GM18526 (cell line): ENCODE data around the gene MSH5.

Experiments used
- POLR2A ChIP-seq: IDR thresholded peaks from 3 replicates; pipeline ENCODE4 v1.6.1; 2011; ENCODE audit not compliant: insufficient read length; ENCODE audit errors: extremely low read depth

MSH5 gene

DNA sequence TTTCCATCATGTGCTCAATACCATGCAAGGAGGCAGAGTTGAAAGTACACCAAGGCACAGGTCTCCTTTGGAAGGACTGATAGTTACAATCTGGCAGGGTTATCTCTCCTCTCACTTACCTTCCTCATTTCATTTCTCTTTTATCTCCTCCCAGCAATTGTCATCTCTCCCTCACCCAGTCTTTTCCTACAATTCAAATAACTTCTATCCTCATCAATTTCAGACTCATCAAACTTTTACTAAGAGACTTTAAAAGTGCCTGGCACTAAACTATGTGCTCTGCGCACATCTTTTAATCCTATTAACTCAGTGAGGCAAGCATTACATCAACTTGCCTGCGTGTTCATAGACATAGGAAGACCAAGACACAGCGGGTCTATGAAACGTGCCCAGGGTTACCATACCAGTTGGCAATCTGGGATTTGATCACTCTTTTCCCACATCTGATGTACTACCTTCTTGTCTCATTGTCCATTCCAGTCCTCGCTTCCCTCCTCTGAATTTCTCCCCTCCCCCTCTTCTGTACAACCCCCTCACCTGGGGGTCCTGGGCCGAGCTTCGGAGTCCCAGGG lies 54.6 kb downstream of the MSH5 start:
- no peak for TF ChIP-seq POLR2A

DNA sequence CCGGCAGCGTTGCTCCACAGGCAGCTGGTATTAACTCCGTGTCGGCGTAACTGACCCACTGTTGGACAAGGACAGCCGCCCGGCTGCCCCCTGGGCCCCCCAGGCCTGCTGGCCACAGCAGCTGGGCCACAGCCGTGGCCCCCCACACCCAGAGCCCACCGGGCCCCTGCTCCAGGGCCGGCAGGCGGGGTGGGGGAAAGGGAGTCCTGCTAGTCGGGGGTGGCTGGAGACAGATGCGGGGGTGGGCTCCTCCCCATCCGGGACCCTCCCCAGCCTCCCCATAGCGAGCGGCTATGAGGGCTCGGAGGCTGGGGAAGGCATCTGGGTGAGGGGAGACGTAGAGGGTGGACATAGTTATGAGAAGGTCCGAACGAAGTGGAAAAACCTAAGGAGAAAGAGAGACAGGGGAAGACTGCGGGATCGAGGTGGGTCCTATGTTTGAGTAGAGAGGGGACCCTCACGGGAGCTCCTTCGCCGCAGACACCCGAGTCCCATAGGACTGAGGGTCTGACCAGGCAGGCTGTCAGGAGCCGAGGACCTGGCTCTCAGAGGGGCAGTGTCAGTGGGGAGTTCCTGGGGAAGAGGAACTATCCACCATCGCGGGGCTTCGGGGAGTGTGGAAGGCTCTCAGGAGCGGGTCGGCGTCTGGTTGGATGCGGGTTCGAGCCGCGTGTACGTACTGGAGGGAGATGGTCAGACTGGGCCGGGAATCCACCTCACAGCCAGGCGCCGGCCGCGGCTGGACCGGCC lies 55.2 kb downstream of the MSH5 start:
- TF ChIP-seq POLR2A = no peak

DNA sequence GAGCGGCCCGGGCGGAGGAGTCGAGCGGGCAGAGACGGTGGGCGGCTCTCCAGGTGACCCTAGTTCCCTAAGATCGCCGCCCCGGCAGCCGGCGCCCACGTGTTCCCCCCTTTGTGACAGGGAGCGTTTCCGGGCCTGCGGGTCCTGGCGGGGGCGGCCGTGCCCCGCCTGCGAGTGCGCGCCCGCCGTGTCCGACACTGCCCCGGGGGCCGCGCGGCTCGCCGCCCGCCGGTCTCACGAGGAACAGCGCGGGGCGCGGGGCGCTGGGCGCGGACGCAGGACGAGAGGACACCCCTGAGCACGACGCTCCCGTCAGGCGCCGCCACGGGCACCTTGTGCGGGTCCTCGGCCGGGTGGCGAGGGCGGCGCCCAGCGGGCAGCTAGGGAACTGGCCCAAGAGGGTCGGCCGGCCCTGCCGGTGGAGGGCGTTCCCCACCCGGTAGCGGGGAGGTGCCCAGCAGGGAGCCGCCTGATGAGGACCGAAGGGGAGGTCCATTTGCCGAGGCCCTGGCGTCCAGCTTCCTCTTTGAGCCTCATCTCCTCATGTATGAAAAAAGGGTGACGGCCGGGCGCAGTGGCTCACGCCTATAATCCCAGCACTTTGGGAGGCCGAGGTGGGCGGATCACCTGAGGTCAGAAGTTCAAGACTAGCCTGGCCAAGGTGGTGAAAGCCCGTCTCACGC lies 56.0 kb downstream of the MSH5 start, which contains the start of gene VARS1:
VARS1 (minus strand) TSS at position 137 of the 683 bp plus-strand sequence. CDS start 535 bp downstream, outside the sequence.
- peak; percentile 51 for TF ChIP-seq POLR2A

DNA sequence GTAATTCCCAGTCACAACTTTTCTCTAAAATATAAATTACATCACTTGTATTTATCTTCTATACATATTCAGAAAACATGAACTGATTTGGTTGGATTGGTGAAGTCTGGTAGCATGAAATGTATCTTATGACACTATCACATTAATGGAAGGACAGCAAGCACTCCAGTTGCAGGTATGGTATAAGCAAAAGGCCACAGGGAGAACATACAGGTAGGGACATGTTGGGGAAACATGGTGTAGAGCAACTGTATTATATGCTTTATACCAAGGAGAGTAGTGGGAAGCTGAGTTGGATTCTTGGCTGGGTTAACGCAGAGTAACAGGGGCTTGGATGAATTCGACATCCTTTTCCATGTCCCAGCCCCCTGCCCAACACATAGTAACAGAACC lies 57.2 kb downstream of the MSH5 start:
- no peak for TF ChIP-seq POLR2A

DNA sequence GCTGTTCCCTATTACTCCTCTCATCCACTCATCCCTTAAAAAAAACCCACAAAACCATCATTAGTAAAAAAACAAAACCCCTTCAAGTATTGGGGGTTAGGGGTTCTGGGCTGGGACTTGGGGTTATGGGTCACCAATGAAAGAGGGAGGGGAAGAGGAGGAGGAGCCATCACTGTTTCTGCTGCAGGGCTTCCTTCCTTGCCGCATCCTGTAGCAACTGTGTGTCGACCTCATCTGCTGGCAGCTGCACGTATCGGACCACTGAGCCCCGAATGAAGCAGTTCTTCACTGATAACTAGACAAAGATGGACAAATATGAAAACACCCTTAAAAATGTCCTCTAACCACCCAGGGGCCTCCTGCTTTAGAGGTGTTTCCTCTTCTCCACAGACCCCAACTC lies 57.8 kb downstream of the MSH5 start:
- TF ChIP-seq POLR2A = no peak

DNA sequence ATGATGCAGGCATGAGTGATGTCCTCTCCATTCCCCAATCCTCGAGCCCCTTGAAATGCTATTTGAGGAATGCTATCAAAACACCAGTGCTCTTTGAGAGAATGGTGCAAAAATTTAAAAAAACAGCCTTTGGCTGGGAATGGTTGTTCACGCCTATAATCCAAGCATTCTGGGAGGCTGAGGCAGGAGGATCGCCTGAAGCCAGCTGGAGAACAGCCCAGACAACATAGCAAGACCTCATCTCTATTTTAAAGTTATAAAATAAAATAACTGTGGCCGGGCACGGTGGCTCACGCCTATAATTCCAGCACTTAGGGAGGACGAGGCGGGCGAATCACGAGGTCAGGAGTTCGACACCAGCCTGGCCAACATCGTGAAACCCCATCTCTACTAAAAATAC lies 60.0 kb downstream of the MSH5 start:
- no peak for TF ChIP-seq POLR2A

DNA sequence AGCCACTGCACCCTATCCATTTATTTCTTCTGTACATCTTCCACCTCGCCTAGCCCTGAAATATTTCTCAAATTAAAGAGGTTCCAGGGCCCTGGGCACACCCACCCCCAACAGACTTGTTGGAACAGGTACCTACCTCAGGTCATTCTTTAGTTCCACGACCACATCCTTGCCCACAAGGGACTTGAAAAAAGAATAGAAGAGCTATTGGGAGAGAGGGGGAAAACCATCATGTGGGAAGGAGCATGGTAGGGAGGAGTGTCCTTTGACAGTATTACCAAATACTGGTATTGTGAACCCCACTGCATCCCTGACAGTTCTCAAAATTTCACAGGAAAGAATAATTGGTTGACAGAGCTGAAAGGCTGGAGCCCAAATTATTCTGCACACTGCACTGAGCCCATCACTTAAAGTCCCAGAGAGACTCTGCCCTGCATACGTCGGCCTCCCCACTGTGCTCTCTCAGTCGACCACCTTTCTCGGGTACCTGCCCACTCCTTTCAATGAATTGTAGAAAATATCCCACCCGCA lies 66.2 kb downstream of the MSH5 start:
- TF ChIP-seq POLR2A = no peak

DNA sequence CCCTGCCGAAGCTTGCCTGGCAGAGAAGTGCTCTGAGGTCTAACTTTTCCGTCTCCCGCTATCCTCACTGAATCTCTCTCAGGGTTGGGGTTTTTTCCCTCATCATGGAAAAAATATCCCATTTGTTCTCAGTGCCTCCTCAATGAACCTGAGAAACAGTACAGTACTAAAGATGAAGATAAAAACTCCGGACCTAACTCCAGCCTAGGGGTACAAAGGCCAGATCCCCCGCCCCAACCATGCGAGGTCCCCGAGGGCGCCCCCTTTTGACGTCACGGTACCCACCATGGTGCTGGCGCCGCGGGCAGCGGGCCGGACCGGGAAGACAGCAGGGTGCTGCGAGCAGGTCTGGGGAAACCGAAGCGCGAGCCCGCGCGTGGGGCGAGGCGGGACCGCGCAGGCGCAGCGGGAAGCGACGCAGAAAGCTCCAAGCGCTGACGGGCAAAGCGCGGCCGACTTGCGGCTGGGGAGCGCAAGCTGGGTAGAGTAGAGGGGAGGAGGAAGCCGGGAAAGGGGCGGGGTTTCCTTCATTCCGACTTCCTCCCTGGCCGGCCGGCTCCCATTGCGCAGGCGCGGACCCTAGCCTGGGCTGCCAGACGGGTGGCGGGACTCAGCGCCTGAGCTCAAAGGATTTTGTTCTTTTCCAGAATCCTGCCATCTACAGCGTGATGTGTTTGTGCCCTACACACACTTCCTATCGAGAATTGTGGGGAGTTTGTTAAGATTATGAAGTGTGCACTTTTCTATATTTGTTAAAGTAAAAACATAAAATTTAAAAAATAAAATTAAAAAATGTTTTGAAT lies 66.9 kb downstream of the MSH5 start, which contains the start of gene LSM2:
LSM2 (minus strand) TSS at position 497 of the 803 bp plus-strand sequence; CDS start at position 288, 209 bp downstream.
- peak; percentile 88 for TF ChIP-seq POLR2A

DNA sequence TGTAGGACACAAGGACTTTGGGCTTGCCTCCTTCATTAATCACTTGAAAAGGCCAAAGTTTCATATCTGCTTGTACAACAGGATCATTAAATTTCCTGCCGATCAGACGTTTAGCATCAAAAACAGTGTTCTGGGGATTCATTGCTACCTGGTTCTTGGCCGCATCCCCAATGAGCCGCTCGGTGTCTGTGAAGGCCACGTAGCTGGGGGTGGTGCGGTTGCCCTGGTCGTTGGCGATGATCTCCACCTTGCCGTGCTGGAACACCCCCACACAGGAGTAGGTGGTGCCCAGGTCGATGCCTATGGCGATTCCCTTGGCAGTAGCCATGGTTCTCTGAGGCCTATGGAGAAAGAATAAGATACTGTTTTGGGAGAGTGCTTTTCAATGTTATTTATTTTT lies 71.8 kb downstream of the MSH5 start:
- TF ChIP-seq POLR2A = no peak
